GM21381 (cell line): ENCODE results near the gene LHX3.

Experiments used
- ATAC-seq: cut with Tn5 transposase; IDR thresholded peaks from one replicate; pipeline ENCODE4 v1.9.1; 2021; ENCODE audit warnings: mild to moderate bottlenecking, moderate library complexity; ENCODE audit not compliant: unreplicated experiment

Gene LHX3

DNA sequence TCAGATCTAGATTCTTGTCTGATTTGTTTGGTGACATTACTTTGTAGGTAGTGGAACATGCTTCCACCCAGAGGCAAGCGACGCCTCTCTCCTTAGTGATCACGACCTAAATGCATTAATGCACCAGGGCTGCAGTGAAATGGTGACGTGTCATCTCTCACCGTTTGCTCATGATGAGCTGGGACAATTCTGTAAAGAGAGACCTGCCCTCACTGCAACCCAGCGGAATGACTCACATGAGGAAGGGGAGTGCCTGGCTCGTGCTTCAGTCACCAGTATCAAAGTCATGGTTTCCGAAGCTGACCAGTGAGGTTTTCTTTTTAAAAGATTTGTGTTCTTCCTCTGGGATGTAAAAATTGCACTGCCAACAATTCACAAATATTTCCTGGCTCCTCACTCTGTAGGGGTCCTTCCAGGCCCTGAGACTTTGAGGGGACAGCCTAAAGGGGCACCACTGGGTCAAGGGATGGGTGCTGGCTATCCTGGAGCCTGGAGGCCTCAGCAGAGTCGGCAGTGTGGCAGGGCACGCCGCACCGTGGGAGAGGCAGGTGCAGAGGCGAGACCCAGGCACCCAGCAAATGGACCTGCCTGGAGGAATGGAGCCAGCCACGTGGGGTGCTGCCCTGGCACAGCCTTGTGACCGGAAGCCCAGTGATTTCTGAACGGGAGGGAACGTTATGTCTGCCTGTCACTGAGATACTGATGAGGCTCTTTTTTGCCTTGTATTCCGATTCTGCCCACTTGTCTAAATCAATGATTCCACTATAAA, 23.4 kb upstream of the LHX3 start:
- no peak for ATAC-seq

- ATAC-seq: no peak
Measured at GRCh38 chr9:136226680-136227407, 21.9 kb upstream of the LHX3 start.

DNA sequence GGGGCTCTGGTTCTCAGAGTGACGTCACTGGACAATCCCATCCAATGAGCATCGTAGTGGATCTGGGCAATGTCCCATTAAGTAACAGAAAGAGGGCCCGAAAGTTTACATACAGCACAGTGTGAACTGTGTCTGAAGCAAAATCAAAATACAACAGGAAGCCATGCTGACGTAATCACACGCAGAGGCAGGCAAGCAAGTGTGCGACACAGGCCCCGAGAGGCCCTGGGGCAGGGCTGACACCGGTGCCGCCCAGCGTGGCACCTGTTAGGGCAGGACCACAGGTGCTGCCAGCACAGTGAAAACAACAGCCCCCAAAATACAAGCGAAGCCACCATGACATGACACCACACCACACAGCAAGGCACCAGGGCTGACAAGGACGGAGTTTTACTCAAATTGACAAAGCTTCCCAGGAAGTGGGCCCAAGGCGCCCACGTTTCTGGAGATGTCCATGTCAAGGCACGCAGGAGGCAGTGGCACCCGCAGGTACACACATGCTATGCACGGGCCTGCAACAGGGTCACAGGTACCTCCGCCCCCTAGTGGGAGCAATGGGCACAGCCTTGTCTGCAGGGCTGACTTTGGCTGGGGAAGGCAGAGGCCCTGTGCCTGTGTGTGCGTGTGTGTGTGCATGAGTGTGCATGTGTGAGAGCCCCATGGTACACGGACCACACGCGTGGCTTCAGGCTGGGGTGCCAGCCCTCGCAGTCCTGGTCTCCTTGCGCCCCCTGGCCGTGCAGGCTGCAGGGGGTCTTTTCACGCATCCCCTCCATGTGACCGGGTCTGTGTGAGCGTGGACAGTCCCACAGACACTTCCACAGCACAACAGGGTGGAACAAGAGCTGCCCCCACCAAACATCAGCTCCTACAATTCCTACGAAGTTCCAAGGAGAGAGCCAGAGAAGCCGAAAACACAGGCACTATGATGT, 21.1 kb upstream of the LHX3 start:
- peak; percentile 49 for ATAC-seq

DNA sequence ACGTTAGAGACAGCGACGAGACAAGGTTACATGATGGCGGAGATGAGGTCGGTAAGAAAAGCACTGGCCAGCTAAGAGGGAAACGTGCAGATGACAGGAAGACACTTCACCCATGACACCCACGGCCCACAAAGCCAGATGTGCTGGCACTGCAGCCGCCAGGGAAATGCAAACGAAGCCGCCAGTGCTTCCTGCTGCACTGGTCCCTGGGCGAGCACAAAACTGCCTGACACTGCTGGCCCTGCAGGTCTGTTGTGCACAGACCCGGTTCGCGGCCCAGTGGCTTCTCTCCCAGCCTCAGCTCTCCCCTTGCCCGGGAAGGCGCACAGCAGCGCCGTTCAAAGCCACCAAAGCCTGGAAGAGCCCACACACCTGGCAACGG, 20.4 kb upstream of the LHX3 start:
- ATAC-seq: peak; percentile 48

- ATAC-seq: no peak
Measured at GRCh38 chr9:136223871-136224640, 19.1 kb upstream of the LHX3 start.

DNA sequence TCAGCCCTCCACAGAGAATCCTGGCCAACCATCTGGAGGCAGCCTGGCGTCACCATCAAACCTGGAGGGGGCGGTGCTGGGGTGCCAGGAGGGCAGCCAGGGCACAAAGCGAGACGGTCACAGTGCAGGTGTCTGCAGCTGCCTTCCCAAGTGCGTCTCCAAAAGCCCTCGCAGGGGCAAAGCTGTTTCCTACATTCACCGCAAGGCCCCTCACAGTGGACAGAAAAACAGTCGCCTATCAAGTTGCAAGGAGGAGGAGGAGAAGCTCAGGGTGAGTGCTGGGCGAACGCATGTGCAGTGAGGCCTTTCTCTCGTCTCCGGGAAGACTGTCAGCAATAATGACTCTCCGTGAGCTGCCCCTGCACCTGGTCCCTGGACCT, 18.0 kb upstream of the LHX3 start:
- ATAC-seq: no peak

- no peak for ATAC-seq
Measured at GRCh38 chr9:136222166-136222905, 17.4 kb upstream of the LHX3 start.

DNA sequence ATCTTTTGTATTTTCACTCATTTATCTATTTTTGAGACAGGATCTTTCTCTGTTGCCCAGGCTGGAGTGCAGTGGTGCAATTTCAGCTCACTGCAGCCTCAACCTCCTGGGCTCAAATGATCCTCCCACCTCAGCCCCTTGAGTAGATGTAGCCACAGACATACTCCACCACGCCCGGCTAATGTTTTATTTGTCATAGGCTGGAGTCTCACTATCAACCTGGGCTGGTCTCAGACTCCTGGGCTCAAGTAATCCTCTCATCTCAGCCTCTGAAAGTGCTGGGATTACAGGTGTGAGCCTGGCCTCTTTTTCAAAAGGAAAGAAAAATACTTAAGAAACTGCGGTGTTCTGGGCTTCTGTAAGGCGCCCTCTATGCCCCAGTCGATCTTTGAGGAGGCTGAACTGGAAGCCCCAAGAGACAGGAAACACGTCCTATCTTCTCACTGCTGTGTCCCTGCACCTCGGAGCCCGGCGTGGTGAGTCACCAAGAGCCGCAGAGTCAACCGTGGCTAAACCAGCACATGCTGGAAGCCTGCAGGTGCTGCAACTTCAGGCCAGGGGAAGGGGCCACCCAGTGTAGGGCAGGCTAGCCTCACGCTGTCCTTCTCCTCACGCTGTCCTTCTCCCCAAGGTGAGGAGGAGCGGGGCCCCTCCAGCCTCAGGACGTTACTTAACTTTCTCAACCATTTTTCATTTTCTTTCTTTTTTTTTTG, 15.2 kb upstream of the LHX3 start:
- no peak for ATAC-seq

- no peak for ATAC-seq
Measured at GRCh38 chr9:136219276-136219675, 14.3 kb upstream of the LHX3 start.

GRCh38 chr9:136218673-136219072, 13.7 kb upstream of the LHX3 start:
- ATAC-seq: no peak

DNA sequence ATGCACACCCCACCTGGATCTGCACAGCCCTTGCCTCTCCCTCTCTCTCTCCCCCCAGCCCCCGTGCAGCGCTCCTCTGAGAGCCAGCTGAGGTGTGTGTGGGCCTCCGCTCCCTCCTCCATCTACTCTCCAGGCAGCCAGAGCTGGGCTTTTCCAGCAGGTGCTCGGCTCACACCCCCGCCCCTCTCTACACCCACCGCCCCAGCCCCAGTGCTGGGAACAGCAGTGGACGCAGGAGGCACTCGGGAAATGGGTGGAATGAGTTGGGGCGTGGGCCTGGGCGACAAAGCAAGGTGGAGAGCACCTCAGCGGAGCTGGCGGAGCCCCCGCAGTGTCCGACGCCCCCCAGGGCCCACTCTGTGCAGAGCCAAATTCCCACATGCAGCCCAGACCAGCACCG, 13.3 kb upstream of the LHX3 start:
- no peak for ATAC-seq

- ATAC-seq: no peak
Measured at GRCh38 chr9:136216541-136217244, 11.8 kb upstream of the LHX3 start.

DNA sequence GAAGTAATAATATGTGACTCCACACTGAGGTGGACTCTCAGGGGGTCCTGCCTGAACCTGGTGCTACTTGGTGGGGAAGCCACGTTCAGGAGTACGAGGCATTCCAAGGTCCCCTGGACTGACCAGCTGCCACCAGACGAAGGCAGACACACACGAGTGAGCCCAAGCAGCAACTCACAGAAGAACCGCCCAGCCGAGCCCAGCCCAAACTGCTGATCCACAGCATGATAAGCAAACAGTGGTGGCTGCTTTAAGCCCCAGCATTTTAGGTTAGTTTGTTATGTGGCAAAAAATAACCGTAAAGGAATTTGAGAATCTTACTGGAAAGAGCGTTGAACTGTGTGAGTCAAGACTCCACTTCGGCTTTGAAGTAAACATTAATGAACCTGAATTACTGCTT, 8.8 kb upstream of the LHX3 start:
- ATAC-seq: no peak

GRCh38 chr9:136212345-136212950, 7.5 kb upstream of the LHX3 start:
- no peak for ATAC-seq

DNA sequence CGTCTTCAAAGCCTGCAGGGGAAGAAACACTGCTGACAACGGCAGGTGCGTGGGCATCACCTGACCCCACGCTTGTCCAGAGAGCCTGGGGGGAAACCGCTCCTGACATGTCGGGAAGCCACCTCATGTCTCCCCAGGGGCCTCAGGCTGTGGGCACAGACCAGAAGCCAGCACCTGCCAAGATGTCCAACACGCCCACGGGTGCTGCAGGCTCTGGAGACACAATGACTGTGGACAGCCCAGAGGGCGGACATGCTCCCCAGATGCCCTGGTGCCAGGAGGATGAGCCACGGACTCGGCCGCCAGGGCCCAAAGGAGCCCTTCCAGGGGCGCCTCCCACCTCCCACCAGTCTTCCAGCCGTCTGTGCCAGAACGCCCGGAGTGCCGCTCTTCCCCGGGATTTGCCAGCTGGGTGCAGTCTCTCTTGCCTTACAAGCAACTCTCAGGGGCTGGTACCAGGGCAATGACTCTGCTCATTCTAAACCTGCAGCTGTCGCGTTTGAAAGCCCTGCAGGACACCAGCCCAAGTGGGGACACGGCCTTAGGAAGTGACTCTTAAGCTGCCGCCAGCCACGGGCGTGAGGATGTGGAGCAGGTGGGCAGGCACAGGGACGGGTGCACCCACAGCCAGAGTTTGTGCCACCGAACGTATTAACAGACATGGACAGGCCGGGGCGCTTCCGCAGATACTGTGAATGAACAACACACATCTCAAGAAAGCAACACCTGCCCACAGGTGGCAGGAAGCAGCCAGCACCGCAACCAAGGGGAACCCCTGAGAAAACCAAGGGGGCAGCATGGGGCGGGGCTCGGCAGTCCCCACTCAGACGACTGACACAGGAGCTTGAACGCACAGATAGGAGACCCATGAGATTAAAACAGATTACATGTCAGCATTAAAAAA, 6.8 kb upstream of the LHX3 start:
- no peak for ATAC-seq

GRCh38 chr9:136211006-136211405, 6.1 kb upstream of the LHX3 start:
- ATAC-seq: no peak

DNA sequence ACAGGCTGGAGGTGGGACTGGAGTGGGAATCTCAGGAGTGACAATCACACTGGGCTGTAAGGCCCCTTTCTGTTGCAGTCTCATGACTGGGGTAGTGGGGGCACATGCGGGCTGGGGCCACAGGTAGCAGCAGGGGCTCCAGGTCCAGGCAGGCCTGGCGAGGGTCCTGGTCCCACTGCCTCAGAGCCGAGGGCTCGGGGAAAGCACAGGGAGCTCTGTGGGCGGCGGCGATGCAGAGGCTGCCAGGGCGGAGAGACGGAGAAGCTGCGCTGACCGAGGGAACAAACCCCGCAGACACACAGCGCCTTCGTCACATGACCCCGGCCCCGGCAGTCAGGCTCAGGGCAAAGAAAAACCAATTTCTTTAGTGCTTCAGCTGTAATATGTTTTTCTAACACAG, 5.3 kb upstream of the LHX3 start:
- no peak for ATAC-seq
